C4-2B (cell line): ENCODE measurements around the gene CTNNA1.

ENCODE experiments used
- CTCF ChIP-seq: fragments of 450-650 bp; conservative IDR thresholded peaks from 2 replicates; pipeline ENCODE4 v1.5.1; 2017; ENCODE audit warnings: mild to moderate bottlenecking
- ZFX ChIP-seq: fragments of 450-650 bp; IDR thresholded peaks from 2 replicates; pipeline ENCODE4 v1.6.1; 2017

DNA sequence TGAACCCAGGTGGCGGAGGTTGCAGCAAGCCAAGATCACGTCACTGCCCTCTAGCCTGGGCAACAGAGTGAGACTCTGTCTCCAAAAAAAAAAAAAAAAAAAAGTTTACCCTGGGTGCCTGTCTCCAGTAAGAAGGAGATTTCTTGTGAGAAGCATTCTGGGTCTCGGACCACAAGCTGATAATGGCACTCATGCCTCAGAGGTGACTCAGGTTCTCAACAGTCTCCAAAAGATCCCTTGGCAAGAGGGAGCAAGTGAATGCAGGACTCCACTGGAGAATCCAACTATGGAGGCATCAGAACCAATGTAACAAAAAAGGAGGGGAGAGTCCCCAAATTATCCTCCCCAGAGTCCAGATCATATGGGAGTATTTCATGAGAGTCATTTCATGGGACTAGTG lies 227.9 kb downstream of the CTNNA1 start:
- TF ChIP-seq CTCF: no peak
- TF ChIP-seq ZFX: no peak
